GM12801 (cell line): ENCODE data around the gene PFKL.

ENCODE experiments used
- TF ChIP-seq, protein P1 (sequence below): IDR thresholded peaks from one replicate; pipeline ENCODE4 v1.5.1; 2011; ENCODE audit warnings: control low read depth; ENCODE audit not compliant: insufficient read length; ENCODE audit errors: extremely low read depth

PFKL gene

GRCh38 chr21:44288251-44289110, 11.4 kb upstream of the PFKL start:
- TF ChIP-seq, protein P1, sequence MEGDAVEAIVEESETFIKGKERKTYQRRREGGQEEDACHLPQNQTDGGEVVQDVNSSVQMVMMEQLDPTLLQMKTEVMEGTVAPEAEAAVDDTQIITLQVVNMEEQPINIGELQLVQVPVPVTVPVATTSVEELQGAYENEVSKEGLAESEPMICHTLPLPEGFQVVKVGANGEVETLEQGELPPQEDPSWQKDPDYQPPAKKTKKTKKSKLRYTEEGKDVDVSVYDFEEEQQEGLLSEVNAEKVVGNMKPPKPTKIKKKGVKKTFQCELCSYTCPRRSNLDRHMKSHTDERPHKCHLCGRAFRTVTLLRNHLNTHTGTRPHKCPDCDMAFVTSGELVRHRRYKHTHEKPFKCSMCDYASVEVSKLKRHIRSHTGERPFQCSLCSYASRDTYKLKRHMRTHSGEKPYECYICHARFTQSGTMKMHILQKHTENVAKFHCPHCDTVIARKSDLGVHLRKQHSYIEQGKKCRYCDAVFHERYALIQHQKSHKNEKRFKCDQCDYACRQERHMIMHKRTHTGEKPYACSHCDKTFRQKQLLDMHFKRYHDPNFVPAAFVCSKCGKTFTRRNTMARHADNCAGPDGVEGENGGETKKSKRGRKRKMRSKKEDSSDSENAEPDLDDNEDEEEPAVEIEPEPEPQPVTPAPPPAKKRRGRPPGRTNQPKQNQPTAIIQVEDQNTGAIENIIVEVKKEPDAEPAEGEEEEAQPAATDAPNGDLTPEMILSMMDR: no peak

GRCh38 chr21:44289381-44290010, 10.4 kb upstream of the PFKL start:
- TF ChIP-seq, protein P1: no peak

DNA sequence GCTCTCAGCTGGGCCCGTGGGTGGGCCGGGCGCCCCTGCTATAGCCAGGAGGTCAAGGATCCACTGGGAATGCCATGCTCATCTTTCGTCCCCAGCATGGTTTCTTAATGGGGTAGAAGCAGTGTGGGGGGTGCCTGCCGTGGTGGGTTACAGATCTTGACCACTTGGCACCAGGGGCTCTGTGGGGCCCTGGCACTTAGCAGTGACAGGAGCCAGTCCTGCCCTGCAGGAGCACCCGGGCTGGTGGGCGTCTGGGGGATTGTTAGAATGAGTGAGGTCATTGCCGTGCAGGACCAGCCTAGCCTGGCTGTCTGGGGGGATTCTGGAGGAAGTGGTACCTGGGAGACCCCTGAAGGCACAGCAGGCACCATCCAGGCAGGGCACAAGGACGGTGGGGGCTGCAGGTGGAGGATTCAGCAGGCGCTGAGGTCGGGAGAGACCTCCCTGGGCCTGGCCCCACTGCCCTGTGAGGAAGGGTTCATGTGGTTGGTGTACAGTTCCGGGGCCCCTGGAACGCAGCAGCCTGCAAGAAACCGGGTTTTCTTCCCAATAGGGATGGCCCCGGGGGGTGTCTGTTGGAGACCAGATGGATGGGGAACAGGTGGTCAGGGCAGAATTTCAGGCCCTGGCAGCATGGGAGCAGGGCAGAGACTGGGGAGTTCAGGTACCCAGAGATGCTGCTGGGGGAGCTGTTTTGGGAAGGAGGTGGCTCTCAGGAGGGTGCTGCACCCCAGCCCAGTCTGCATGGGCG, 9.4 kb upstream of the PFKL start:
- TF ChIP-seq, protein P1: no peak

GRCh38 chr21:44291078-44291935, 8.5 kb upstream of the PFKL start:
- TF ChIP-seq, protein P1: no peak

- TF ChIP-seq, protein P1: no peak
Measured at GRCh38 chr21:44291936-44292811, 7.7 kb upstream of the PFKL start.

GRCh38 chr21:44292812-44293195, 7.0 kb upstream of the PFKL start:
- TF ChIP-seq, protein P1: no peak
